SK-N-SH (cell line): ENCODE results near the gene PMEPA1. TPM values are rescaled to one million over a fixed set of nuclear protein-coding genes. Genes with fewer than 3 reads are reported as not detected.

Experiments used
- CTCF ChIA-PET: fragments of 300-600, 350-600 bp; formaldehyde crosslinking; extraction: SDS; loops from one replicate; lab custom pipeline; 2021; lab: Yijun Ruan, JAX
- POLR2A ChIA-PET: fragments of 350-600 bp; sonication (Branson Sonifier 250); formaldehyde crosslinking; extraction: SDS; loops from one replicate; lab custom pipeline; 2020; ENCODE audit warnings: antibody characterized with exemption, inconsistent platforms; lab: Yijun Ruan, JAX
- DNase-seq: peaks from one replicate; pipeline ENCODE4 v3.0.0; 2012
- H2AFZ ChIP-seq: fragments of 200-600 bp; sonication (generic); 2 replicates; pipeline ENCODE4 v1.8.1; 2016; ENCODE audit warnings: antibody characterized with exemption, mild to moderate bottlenecking, low read depth
- H3F3A ChIP-seq: fragments of 200-600 bp; sonication (generic); replicated peaks from 2 replicates; pipeline ENCODE3; 2016; ENCODE audit warnings: antibody characterized with exemption, mild to moderate bottlenecking; ENCODE audit not compliant: insufficient read depth
- H3K27ac ChIP-seq, 2 experiments: fragments of 200-500 bp in 1 of 2; fragments of 200-600 bp in 1 of 2; sonication (Bioruptor generic) in 1 of 2; sonication (generic), shearing (Covaris generic) in 1 of 2; 2 replicates each; pipeline versions ENCODE4 v1.5.1 to v1.6.1; 2014 to 2016; ENCODE audit warnings: low read depth in 2 of 2, inconsistent platforms in 1 of 2, low read length in 1 of 2, mild to moderate bottlenecking in 1 of 2, mixed read lengths in 1 of 2
- H3K27me3 ChIP-seq: fragments of 200-600 bp; sonication (generic), shearing (Covaris generic); 2 replicates; pipeline ENCODE4 v1.6.1; 2016; ENCODE audit warnings: mixed run types; ENCODE audit not compliant: insufficient read depth
- H3K36me3 ChIP-seq, 2 experiments: fragments of 200-500 bp in 1 of 2; fragments of 200-600 bp in 1 of 2; sonication (Bioruptor generic) in 1 of 2; sonication (generic) in 1 of 2; replicated peaks in 1 of 2; 2 replicates each; pipeline versions ENCODE3 to v1.5.1; 2014 to 2016; ENCODE audit warnings: low read length in 1 of 2, mild to moderate bottlenecking in 1 of 2; ENCODE audit not compliant: insufficient read depth in 2 of 2, control insufficient read depth in 1 of 2
- H3K4me1 ChIP-seq, 2 experiments: fragments of 200-500 bp in 1 of 2; fragments of 200-600 bp in 1 of 2; sonication (Bioruptor generic) in 1 of 2; sonication (generic), shearing (Covaris generic) in 1 of 2; 2 replicates each; pipeline versions ENCODE4 v1.5.1 to v1.6.1; 2014 to 2016; ENCODE audit warnings: low read depth in 1 of 2, low read length in 1 of 2, mixed run types in 1 of 2; ENCODE audit not compliant: insufficient read depth in 2 of 2, control insufficient read depth in 1 of 2
- H3K4me2 ChIP-seq: fragments of 200-600 bp; sonication (generic), shearing (Covaris generic); 2 replicates; pipeline ENCODE4 v1.6.1; 2017; ENCODE audit warnings: mixed run types
- H3K4me3 ChIP-seq, 2 experiments: fragments of 200-500 bp in 1 of 2; fragments of 200-600 bp in 1 of 2; sonication (Bioruptor generic) in 1 of 2; sonication (generic), shearing (Covaris generic) in 1 of 2; 2 replicates each; pipeline versions ENCODE4 v1.5.1 to v1.8.1; 2014 to 2016; ENCODE audit warnings: low read depth in 2 of 2, inconsistent platforms in 1 of 2, low read length in 1 of 2, mild to moderate bottlenecking in 1 of 2, mixed read lengths in 1 of 2, moderate library complexity in 1 of 2
- H3K79me2 ChIP-seq: fragments of 200-600 bp; sonication (generic); 2 replicates; pipeline ENCODE4 v1.8.1; 2017; ENCODE audit warnings: mild to moderate bottlenecking; ENCODE audit not compliant: insufficient read depth
- H3K9ac ChIP-seq: fragments of 200-600 bp; sonication (generic); 2 replicates; pipeline ENCODE4 v1.6.1; 2017; ENCODE audit warnings: mixed run types
- H3K9me2 ChIP-seq: fragments of 200-600 bp; sonication (generic); 2 replicates; pipeline ENCODE4 v1.6.1; 2017; ENCODE audit warnings: mixed run types
- H3K9me3 ChIP-seq: fragments of 200-600 bp; sonication (generic); 2 replicates; pipeline ENCODE4 v1.6.1; 2017; ENCODE audit warnings: mixed run types, mild to moderate bottlenecking, moderate library complexity
- H4K20me1 ChIP-seq: fragments of 200-600 bp; sonication (generic); 2 replicates; pipeline ENCODE4 v1.6.1; 2017; ENCODE audit warnings: mild to moderate bottlenecking, mixed run types; ENCODE audit not compliant: insufficient read depth
- FOXJ3 ChIP-seq: sonication (generic); formaldehyde crosslinking; IDR thresholded peaks from 2 replicates; pipeline ENCODE4 v1.5.1; 2020; ENCODE audit warnings: mild to moderate bottlenecking, missing genetic modification reagents
- GATA2 ChIP-seq: sonication (generic); formaldehyde crosslinking; IDR thresholded peaks from 2 replicates; pipeline ENCODE4 v1.5.0; 2020; ENCODE audit warnings: mild to moderate bottlenecking, missing genetic modification reagents
- MXI1 ChIP-seq: IDR thresholded peaks from 2 replicates; pipeline ENCODE4 v1.6.1; 2012; ENCODE audit warnings: mild to moderate bottlenecking, low read depth, low read length, improper control_type of control experiment
- NRF1 ChIP-seq: IDR thresholded peaks from 2 replicates; pipeline ENCODE4 v1.6.1; 2012; ENCODE audit warnings: low read depth, mild to moderate bottlenecking, low read length
- RAD21 ChIP-seq: IDR thresholded peaks from 2 replicates; pipeline ENCODE4 v1.6.1; 2012; ENCODE audit warnings: mild to moderate bottlenecking, low read length
- RCOR1 ChIP-seq: fragments of 150-350 bp; IDR thresholded peaks from 2 replicates; pipeline ENCODE4 v1.6.1; 2017; ENCODE audit warnings: antibody characterized with exemption, low read length
- RFX5 ChIP-seq: IDR thresholded peaks from 2 replicates; pipeline ENCODE4 v1.6.1; 2012; ENCODE audit warnings: mild to moderate bottlenecking, improper control_type of control experiment, low read length
- TCF12 ChIP-seq: IDR thresholded peaks from 2 replicates; pipeline ENCODE4 v1.4.0; 2012
- YY1 ChIP-seq: IDR thresholded peaks from 2 replicates; pipeline ENCODE4 v1.4.0; 2012; ENCODE audit warnings: low read depth, mild to moderate bottlenecking
- WGBS: methylation state at CpG from one replicate; pipeline ENCODE4 v1.1.6; 2017; ENCODE audit warnings: low lambda C conversion rate; 5-methylcytosine and 5-hydroxymethylcytosine counted together
- polyA plus RNA-seq, 3 experiments: library from polyadenylated mRNA; depleted of rRNA; stranded (reverse); fragments of >200 nt; gene quantifications; 2 replicates each; pipeline ENCODE4 v1.2.3, GENCODE V29; 2012
- TF ChIP-seq, protein P1 (sequence below): fragments of 200-600 bp; sonication (generic); IDR thresholded peaks from 2 replicates; pipeline ENCODE4 v1.6.1; 2017; ENCODE audit warnings: antibody characterized with exemption, mild to moderate bottlenecking, moderate library complexity
- TF ChIP-seq, protein P2 (sequence below): IDR thresholded peaks from 2 replicates; pipeline ENCODE4 v1.6.1; 2012; ENCODE audit warnings: mild to moderate bottlenecking, low read depth, low read length, moderate library complexity
- TF ChIP-seq, protein P3 (sequence below): IDR thresholded peaks from 2 replicates; pipeline ENCODE4; 2012

PMEPA1 gene
- polyA plus RNA-seq, 1 of the 3 experiments (the other 2 are of a cell fraction) = 7.1 TPM

DNA sequence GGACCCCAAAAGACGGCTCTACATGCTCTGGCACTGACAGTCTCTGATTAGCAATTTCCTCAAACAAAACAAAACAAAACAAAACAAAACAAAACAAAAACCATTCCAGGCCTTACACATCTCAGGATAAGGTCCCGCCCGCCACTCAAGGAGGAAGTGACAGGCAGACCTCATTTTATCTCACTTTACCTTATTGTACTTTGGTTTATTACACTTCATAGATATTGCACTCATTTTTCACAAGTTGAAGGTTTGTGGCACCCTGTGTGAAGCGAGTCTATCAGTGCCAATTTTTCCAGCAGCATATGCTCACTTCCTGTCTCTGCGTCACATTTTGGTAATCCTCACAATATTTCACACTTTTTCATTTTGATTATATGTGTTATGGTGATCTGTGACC, 104.8 kb downstream of the PMEPA1 start (continued):
- TF ChIP-seq, protein P1, sequence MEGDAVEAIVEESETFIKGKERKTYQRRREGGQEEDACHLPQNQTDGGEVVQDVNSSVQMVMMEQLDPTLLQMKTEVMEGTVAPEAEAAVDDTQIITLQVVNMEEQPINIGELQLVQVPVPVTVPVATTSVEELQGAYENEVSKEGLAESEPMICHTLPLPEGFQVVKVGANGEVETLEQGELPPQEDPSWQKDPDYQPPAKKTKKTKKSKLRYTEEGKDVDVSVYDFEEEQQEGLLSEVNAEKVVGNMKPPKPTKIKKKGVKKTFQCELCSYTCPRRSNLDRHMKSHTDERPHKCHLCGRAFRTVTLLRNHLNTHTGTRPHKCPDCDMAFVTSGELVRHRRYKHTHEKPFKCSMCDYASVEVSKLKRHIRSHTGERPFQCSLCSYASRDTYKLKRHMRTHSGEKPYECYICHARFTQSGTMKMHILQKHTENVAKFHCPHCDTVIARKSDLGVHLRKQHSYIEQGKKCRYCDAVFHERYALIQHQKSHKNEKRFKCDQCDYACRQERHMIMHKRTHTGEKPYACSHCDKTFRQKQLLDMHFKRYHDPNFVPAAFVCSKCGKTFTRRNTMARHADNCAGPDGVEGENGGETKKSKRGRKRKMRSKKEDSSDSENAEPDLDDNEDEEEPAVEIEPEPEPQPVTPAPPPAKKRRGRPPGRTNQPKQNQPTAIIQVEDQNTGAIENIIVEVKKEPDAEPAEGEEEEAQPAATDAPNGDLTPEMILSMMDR = no peak
- no peak for TF ChIP-seq FOXJ3 (CRISPR knock-in tag)
- TF ChIP-seq MXI1 = no peak
- no peak for TF ChIP-seq TCF12
- TF ChIP-seq RCOR1 = no peak
- TF ChIP-seq NRF1 = no peak

DNA sequence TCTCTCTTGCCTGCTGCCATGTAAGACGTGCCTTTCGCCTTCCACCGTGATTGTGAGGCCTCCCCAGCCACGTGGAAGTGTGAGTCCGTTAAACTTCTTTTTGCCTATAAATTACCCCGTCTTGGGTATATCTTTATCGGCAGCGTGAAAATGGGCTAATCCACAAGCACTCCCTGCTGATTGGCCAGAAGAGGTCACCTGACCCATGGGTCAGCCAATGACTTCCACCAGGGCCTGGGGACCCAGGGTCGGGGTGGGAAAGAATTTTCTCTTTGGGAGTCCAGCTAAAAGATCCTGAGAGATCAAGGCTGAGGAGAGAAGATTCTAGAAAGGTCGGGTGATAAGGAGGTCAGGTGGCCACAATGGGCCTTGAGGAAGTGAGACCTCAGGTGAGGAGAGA, 106.7 kb downstream of the PMEPA1 start:
- no peaks in the 10 kb centered on the region for H3F3A ChIP-seq
- H3K27me3 ChIP-seq = no peaks in the 10 kb centered on the region; the same call in 1 of the 2 replicates
- H3K4me1 ChIP-seq = peaks cover 0 to 5% of the 10 kb centered on the region in 2 experiments; a peak in 1 of 4 replicates
- no peaks in the 10 kb centered on the region for H3K9me3 ChIP-seq
- H3K4me3 ChIP-seq = no peak overlapping the region
- TF ChIP-seq RCOR1 (no peak), RAD21 (no peak), GATA2 (CRISPR knock-in tag) (no peak), YY1 (no peak), RFX5 (no peak)
- TF ChIP-seq, protein P2, sequence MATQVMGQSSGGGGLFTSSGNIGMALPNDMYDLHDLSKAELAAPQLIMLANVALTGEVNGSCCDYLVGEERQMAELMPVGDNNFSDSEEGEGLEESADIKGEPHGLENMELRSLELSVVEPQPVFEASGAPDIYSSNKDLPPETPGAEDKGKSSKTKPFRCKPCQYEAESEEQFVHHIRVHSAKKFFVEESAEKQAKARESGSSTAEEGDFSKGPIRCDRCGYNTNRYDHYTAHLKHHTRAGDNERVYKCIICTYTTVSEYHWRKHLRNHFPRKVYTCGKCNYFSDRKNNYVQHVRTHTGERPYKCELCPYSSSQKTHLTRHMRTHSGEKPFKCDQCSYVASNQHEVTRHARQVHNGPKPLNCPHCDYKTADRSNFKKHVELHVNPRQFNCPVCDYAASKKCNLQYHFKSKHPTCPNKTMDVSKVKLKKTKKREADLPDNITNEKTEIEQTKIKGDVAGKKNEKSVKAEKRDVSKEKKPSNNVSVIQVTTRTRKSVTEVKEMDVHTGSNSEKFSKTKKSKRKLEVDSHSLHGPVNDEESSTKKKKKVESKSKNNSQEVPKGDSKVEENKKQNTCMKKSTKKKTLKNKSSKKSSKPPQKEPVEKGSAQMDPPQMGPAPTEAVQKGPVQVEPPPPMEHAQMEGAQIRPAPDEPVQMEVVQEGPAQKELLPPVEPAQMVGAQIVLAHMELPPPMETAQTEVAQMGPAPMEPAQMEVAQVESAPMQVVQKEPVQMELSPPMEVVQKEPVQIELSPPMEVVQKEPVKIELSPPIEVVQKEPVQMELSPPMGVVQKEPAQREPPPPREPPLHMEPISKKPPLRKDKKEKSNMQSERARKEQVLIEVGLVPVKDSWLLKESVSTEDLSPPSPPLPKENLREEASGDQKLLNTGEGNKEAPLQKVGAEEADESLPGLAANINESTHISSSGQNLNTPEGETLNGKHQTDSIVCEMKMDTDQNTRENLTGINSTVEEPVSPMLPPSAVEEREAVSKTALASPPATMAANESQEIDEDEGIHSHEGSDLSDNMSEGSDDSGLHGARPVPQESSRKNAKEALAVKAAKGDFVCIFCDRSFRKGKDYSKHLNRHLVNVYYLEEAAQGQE = no peak
- TF ChIP-seq, protein P3, sequence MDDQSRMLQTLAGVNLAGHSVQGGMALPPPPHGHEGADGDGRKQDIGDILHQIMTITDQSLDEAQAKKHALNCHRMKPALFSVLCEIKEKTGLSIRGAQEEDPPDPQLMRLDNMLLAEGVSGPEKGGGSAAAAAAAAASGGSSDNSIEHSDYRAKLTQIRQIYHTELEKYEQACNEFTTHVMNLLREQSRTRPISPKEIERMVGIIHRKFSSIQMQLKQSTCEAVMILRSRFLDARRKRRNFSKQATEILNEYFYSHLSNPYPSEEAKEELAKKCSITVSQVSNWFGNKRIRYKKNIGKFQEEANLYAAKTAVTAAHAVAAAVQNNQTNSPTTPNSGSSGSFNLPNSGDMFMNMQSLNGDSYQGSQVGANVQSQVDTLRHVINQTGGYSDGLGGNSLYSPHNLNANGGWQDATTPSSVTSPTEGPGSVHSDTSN = no peak
- H4K20me1 ChIP-seq = no peaks in the 10 kb centered on the region
- no peak overlapping the region for H3K9ac ChIP-seq
- no peaks in the 10 kb centered on the region for H3K36me3 ChIP-seq
- H3K9me2 ChIP-seq = no peaks in the 10 kb centered on the region
- 76% methylated on average over 10 of the region's 10 CpGs for WGBS
- no peak overlapping the region for H3K27ac ChIP-seq
- no peaks in the 10 kb centered on the region for H3K79me2 ChIP-seq
- no peak overlapping the region for H3K4me2 ChIP-seq
- no peak for DNase-seq
- ChIA-PET CTCF (interaction anchor here (2.9 to 11.5 kb wide), 5 partner anchors 13 to 611 kb away, joined by 10 to 356 read pairs (median 14); no protein-coding TSS in a partner anchor), POLR2A (no interaction called here)
- no peak overlapping the region for H2AFZ ChIP-seq
